Lower leg skin (tissue), 3 donors: ENCODE data around the gene ANKRD23.

Source experiments
- POLR2A ChIP-seq, 2 donors: fragments of 450-650 bp; IDR thresholded peaks; one replicate each; pipeline ENCODE4 v1.6.1; 2016 to 2017; ENCODE audit warnings: antibody characterized with exemption in 2 of 2, mild to moderate bottlenecking in 1 of 2, moderate library complexity in 1 of 2
- TF ChIP-seq, protein P1 (sequence below), 3 donors: fragments of 450-650 bp; IDR thresholded peaks; one replicate each; pipeline ENCODE4 v1.5.1; 2016; ENCODE audit warnings: antibody characterized with exemption in 3 of 3, mild to moderate bottlenecking in 3 of 3, moderate library complexity in 2 of 3

DNA sequence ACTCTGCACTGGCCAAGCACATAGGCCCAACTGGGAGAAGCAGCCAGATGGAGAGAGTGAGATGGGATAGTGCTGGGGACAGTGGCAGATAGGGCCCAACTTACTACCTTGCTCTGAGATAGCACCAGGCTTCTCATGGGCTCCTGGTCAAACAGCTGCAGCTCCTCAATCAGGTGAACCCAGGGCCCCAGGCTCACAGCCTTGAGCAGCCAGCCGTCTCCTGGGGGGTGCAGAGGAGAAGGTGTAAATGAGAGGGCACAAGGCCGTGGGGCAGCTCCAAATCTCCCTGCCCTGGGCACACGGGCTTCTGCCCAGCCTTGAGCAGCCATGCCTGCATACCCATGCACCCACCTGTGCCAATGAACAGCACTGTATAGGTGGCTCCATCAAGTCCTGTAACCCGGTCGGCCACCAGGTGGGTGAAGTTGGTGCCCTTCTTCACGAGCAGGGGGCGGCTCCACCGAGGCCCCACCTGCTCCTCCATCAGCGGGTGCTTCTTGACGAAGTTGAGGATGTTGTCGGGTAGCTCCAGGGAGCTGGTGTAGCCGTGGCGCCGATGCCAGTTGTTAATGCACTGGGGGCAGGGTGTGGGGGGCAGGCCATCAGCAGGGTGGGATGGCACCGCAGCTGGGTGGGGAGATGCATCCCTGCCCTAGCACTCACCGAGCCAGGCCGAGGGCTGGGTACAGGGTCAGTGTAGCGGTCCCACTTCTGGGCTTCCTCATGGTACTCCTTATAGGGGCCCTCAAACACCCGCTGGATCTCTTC is 19.9 kb upstream of the ANKRD23 start:
- no peak for TF ChIP-seq POLR2A (IDR thresholded peaks at IDR 0.05)
- TF ChIP-seq, protein P1, sequence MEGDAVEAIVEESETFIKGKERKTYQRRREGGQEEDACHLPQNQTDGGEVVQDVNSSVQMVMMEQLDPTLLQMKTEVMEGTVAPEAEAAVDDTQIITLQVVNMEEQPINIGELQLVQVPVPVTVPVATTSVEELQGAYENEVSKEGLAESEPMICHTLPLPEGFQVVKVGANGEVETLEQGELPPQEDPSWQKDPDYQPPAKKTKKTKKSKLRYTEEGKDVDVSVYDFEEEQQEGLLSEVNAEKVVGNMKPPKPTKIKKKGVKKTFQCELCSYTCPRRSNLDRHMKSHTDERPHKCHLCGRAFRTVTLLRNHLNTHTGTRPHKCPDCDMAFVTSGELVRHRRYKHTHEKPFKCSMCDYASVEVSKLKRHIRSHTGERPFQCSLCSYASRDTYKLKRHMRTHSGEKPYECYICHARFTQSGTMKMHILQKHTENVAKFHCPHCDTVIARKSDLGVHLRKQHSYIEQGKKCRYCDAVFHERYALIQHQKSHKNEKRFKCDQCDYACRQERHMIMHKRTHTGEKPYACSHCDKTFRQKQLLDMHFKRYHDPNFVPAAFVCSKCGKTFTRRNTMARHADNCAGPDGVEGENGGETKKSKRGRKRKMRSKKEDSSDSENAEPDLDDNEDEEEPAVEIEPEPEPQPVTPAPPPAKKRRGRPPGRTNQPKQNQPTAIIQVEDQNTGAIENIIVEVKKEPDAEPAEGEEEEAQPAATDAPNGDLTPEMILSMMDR (IDR thresholded peaks at IDR 0.05): no peak
